Measurements from ENCODE around the gene RAB40C.

RAB40C gene

DNA sequence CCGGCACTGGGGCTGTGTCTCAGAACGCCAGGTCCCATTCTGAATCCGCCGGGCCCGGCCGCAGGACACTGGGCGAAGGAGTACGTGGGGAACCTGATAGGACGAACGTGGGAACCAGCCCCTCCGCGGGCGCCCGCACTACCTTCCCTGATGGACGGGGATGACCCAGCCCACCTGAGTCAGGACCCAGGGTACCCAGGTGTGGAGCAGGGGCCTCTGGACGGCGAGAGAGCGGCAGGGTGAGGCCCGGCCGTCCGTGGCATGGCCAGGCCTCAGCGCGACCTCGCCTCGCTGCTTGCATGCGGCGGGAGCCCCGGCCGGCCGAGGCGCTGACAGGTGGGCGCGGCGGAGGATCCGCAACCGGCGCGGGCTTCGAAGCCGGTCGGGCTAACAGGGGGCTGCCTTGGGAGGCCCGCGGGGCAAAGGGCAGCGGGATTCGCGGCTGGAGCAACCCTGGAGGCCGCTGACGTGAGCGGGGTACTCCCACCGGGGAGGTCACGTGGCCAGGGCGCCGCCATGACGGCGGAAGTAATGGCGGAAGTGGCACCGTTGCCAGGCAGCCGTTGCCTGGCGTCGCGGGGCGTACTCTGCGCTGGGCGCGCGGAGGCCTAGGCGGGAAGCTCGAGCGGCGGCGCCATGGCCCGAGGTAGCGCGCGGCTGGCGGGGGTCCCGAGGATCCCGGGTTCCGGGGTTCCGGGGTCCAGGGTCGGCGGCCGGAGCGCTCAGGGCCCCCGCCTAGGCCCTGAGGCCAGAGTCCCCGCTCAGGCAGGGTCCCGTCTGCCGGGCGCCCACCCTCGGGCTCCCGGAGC lies 59.1 kb downstream of the RAB40C start, which contains the start of gene WDR90:
TSS of gene WDR90 (plus strand) at position 585 of the 809 bp plus-strand sequence. CDS start at position 637, 52 bp downstream.
- peak; percentile 95 for DNase-seq

GRCh38 chr16:649631-650030 lies 59.8 kb downstream of the RAB40C start:
- DNase-seq = no peak

GRCh38 chr16:651844-652243 lies 62.0 kb downstream of the RAB40C start:
- DNase-seq = no peak

GRCh38 chr16:652454-653305 lies 62.8 kb downstream of the RAB40C start:
- no peak for DNase-seq

GRCh38 chr16:654034-654433 lies 64.2 kb downstream of the RAB40C start:
- no peak for DNase-seq

- DNase-seq = no peak
Observed at GRCh38 chr16:657487-657886, 67.6 kb downstream of the RAB40C start.

GRCh38 chr16:658679-659571 lies 69.1 kb downstream of the RAB40C start:
- no peak for DNase-seq

DNA sequence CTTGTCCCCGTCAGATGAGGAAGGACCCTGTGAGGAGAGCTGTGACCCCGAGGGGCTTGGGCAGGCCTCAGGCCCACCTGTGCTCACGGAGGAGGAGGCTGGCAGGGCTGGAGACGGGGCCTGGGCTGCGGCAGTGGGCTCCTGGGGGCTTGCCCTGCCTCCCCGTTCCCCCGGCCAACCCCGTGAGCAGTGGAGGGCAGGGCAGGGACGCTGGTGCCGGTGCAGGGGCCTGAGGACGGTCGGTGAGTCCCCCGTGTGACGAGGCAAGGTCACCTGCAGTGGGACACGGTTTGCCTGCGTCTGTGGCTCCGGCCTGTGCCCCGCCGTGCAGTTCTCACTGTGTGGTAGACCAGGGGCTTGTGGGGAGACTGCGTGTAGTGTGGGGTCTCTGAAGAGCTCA lies 69.8 kb downstream of the RAB40C start:
- DNase-seq = no peak

- no peak for DNase-seq
Observed at GRCh38 chr16:660132-660458, 70.2 kb downstream of the RAB40C start.

- peak; percentile 85 for DNase-seq
Observed at GRCh38 chr16:660459-661183, 70.8 kb downstream of the RAB40C start.

DNA sequence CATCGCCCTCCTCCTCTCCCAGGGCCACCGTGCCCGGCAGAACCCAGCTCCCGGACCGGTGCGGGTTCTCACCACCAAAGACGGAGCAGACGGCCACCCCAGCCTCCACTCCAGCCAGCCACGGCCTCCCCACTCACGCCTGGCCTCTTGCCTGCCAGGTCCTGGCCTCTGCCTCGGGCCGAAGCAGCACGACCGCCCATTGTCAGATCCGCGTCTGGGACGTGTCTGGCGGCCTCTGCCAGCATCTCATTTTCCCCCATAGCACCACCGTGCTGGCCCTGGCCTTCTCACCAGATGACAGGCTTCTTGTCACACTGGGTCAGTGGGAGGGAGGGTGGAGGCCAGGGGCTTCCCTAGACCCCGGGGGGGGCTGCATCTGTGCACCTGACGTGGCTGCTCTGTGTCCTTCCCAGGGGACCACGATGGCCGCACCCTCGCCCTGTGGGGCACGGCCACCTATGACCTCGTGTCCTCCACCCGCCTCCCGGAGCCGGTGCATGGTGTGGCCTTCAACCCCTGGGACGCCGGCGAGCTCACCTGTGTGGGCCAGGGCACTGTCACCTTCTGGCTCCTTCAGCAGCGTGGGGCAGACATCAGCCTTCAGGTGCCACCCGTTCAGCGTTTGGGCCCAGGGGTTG lies 71.4 kb downstream of the RAB40C start:
- DNase-seq = peak; percentile 69

- DNase-seq = no peak
Observed at GRCh38 chr16:662095-662494, 72.2 kb downstream of the RAB40C start.

DNA sequence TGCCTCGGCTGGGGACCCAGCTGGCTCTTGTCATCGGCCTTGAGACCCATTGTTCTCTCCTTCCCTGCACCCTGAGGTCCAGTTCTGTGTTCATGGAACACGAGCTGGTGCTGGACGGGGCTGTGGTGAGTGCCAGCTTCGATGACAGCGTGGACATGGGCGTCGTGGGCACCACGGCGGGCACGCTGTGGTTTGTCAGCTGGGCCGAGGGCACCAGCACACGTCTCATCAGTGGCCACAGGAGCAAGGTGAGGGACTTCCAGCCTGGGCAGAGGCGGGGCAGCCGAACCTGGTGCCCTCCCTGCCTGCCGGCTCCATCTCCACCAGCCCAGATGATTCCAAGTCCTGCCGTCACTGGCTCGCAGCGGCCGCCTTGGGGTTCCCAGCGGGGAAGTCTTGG lies 72.7 kb downstream of the RAB40C start:
- DNase-seq = no peak

DNA sequence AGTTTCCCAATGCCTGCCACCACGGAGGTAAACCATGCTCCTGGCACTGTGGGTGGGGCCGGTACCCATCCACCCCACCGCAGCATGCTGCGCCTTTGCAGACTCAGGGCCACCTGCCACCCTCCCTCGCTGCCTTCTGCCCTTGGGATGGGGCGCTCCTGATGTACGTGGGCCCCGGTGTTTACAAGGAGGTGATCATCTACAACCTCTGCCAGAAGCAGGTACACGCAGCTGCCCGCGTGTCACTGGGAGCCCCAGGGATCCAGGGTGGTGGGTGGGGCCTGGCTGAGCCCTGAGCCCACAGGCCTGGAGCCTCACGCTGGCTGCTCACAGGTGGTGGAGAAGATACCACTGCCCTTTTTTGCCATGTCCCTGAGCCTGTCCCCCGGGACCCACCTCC lies 76.7 kb downstream of the RAB40C start:
- DNase-seq = no peak

DNA sequence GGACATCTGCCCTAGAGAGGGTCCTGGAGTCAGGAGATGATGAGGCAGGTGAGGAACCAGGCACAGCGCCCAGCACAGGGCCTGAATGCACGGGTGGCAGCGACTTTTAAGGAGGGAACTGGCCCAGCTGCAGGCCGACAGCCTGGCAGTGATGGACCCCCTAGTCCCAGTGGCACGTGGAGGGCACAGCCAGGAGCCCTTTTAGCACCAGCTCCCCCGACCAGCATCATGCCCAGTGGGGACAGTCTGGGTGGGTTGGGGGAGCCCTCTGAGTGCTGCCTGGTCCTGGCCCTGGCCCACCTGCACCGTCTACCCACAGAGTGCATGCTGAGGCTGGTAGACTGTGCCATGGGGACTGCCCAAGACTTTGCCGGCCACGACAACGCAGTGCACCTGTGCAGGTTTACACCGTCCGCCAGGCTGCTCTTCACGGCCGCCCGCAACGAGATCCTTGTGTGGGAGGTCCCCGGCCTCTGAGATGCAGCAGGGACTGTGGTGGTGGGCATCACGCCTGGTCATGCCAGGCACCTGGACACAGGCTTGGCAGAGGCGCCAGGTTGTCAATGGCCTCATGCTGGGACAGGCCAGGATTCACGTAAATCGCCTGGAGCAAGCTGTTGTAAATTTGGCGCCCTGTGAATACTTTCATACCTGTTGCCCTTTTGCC lies 77.4 kb downstream of the RAB40C start:
- no peak for DNase-seq

GRCh38 chr16:667780-668518 lies 78.1 kb downstream of the RAB40C start, which contains the start of gene RHOT2:
Gene RHOT2 (plus strand): TSS chr16:668132. CDS start chr16:668200, 68 bp downstream.
- peak; percentile 88 for DNase-seq

- DNase-seq = no peak
Observed at GRCh38 chr16:668519-669171, 78.8 kb downstream of the RAB40C start.

GRCh38 chr16:669666-670065 lies 79.8 kb downstream of the RAB40C start:
- no peak for DNase-seq

DNA sequence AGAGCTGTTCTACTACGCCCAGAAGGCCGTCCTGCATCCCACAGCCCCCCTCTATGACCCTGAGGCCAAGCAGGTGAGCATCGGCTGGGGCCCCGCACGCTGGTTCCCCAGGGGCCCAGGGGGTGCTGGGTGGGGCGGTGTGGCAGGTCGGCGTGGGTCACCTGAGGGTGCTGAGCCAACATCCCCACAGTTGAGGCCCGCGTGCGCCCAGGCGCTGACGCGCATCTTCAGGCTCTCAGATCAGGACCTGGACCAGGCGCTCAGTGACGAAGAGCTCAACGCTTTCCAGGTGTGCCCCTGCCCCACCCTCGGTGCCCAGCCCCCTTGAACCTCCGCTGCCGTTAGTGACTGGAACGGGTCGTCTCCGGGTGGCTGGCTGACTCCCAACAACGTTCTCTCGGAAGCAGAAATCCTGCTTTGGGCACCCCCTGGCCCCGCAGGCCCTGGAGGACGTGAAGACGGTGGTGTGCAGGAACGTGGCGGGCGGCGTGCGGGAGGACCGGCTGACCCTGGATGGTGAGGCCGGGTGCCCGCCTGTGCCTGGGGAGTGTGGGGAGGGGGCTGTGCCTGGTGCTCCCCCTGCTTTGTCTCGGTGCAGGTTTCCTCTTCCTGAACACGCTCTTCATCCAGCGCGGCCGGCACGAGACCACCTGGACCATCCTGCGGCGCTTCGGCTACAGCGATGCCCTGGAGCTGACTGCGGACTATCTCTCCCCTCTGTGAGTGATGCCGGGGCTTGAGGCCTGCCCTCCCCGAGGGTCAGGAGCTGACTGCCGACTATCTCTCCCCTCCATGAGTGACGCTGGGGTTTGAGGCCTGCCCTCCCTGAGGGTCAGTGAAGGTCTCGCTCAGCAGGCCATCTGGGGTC lies 80.9 kb downstream of the RAB40C start:
- no peak for DNase-seq

Data from retina (tissue), 1 donor.